Neural crest cell (in vitro differentiated cells): ENCODE results near the gene TEKT4. TPM values are rescaled to one million over a fixed set of nuclear protein-coding genes. Genes with fewer than 3 reads are reported as not detected.

Experiments used
- DNase-seq: peaks from one replicate; pipeline ENCODE4 v3.0.0; 2021; ENCODE audit warnings: low read depth, mixed read lengths, low spot score
- H3K27ac Mint-ChIP-seq: one replicate; pipeline ENCODE4 v1.8.0; 2021; ENCODE audit warnings: mild to moderate bottlenecking, mixed read lengths; ENCODE audit not compliant: unreplicated experiment
- H3K27me3 Mint-ChIP-seq: 2 replicates; pipeline ENCODE4 v1.8.0; 2021; ENCODE audit warnings: low read depth, mild to moderate bottlenecking, mixed read lengths
- H3K36me3 Mint-ChIP-seq: 2 replicates; pipeline ENCODE4 v1.8.0; 2021; ENCODE audit warnings: low read depth, mild to moderate bottlenecking, mixed read lengths
- H3K4me1 Mint-ChIP-seq: 2 replicates; pipeline ENCODE4 v1.8.0; 2021; ENCODE audit warnings: mixed read lengths
- H3K4me3 Mint-ChIP-seq: one replicate; pipeline ENCODE4 v1.8.0; 2021; ENCODE audit warnings: mild to moderate bottlenecking, mixed read lengths
- H3K9me3 Mint-ChIP-seq: 2 replicates; pipeline ENCODE4 v1.8.0; 2021; ENCODE audit warnings: mixed read lengths
- total RNA-seq: library from RNA; stranded (reverse); gene quantifications from 2 replicates; pipeline ENCODE4 v1.2.1, GENCODE V29; 2021
- TF ChIP-seq, protein P1 (sequence below): fragments of 200-600 bp; sonication (generic); conservative IDR thresholded peaks from 2 replicates; pipeline ENCODE4 v1.5.0; 2021; ENCODE audit warnings: antibody characterized with exemption, mild to moderate bottlenecking

TEKT4 gene
- total RNA-seq, 1 donor from 2014 or later: not detected

DNA sequence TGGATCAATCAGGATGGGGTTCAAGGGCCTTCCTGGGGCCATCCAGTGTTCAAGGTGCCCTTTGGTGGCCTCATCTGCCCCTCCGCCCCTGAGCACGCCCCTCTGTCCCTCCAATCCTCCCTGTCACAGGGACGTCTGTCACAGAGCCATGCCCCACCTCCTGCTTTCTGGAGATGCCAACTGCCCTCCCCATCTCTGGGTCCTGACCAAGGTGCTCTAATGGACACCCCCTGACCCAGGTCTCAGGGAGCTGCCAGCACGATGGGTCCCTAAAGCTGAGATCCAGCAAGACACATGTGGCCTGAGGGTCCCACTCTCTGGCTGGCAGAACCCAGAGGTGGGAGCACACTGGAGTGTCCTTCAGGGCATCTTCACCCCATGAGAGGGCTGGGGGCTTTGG, 2.1 kb upstream of the TEKT4 start:
- Mint-ChIP-seq H3K4me1 (no peaks in the 10 kb centered on the region), H3K4me3 (no peak overlapping the region), H3K27ac (no peak overlapping the region), H3K36me3 (no peaks in the 10 kb centered on the region), H3K27me3 (peaks cover 82% of the 10 kb centered on the region), H3K9me3 (no peaks in the 10 kb centered on the region)
- TF ChIP-seq, protein P1, sequence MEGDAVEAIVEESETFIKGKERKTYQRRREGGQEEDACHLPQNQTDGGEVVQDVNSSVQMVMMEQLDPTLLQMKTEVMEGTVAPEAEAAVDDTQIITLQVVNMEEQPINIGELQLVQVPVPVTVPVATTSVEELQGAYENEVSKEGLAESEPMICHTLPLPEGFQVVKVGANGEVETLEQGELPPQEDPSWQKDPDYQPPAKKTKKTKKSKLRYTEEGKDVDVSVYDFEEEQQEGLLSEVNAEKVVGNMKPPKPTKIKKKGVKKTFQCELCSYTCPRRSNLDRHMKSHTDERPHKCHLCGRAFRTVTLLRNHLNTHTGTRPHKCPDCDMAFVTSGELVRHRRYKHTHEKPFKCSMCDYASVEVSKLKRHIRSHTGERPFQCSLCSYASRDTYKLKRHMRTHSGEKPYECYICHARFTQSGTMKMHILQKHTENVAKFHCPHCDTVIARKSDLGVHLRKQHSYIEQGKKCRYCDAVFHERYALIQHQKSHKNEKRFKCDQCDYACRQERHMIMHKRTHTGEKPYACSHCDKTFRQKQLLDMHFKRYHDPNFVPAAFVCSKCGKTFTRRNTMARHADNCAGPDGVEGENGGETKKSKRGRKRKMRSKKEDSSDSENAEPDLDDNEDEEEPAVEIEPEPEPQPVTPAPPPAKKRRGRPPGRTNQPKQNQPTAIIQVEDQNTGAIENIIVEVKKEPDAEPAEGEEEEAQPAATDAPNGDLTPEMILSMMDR: no peak
- no peak for DNase-seq

DNA sequence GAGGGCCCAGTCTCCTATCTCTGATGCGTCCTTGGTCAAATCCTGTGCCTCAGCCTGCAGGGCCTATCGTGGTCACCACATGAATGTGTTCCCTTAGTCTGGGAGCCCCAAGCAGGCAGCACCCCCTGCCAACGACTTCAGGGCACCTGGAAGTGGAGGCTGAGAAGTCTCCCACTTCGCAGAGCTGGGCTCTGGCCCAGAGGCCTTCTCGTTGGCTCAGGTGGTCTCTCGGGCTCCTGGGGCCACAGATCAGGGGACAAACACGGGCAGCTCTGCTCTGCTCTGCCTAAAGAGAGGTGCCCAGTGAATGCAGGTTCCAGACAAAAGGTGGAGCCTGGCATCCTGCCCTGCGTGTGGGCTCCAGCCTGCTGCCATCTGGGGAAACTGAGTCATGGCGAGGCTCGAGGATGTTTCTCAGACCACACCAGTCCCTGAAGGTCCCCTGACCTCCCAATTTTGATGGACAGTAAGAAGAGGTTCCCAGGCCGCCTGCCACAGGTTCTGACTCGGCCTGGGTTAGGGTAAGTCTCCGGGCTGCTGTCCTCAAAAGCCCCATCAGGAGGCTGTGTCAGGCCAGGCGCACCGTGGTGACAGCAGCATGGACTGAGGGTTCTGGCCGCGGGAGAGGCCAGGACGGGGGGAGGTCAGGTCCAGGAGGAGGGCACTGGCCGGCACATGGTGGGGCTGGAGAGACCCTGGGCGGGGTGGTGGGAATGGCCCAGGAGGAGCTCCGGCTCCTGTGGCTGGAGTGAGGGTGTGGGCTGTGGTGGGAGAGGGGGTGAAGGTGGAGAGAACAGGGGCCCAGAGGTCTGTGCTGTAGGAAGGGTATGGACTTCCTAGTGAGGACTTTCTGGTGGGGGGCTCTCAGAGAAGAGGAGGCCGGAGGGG, 1.4 kb upstream of the TEKT4 start:
- Mint-ChIP-seq H3K36me3 (no peaks in the 10 kb centered on the region), H3K9me3 (no peaks in the 10 kb centered on the region), H3K27ac (no peak overlapping the region), H3K4me1 (no peaks in the 10 kb centered on the region), H3K27me3 (peaks cover 75% of the 10 kb centered on the region), H3K4me3 (no peak overlapping the region)
- TF ChIP-seq, protein P1: no peak
- no peak for DNase-seq

DNA sequence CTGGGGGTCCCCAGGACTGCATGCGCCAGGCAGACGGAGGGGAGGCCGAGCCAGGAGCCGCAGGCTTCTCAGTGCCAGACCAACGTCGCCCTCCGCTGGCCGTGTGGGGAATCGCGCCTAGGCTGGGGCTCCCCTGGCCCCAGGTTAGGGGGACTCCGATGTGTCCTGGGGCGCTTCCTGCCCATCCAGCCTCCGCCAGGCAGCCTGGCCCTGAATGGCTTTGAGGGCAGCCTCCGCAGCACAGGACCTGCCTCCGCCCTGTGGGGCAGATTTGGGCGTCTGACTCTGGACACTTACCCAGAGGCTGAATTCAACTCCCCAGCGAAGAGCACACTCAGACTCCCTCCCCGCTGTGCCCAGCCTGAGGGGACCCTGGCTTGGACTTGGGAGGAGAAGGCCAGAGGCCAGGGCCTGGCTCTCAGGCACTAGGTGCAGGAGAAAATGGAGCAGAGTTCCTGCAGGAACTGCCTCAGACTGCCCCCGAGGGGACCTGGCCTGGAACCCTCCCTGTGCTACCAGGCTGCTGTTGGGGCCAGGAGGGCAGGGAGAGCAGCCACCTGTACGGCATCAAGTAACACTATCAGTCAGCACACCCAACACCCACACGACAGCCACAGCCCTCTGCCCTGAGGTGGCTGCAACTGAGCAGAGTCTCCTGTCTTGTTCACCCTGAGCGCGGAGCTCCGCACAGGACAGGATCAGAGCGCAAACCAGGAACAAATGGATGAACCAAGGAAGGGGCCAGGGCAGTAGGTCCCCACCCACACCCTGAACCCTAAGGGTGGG, 597 bp upstream of the TEKT4 start:
- no peak for DNase-seq
- Mint-ChIP-seq H3K27ac (no peak overlapping the region), H3K4me3 (no peak overlapping the region)

DNA sequence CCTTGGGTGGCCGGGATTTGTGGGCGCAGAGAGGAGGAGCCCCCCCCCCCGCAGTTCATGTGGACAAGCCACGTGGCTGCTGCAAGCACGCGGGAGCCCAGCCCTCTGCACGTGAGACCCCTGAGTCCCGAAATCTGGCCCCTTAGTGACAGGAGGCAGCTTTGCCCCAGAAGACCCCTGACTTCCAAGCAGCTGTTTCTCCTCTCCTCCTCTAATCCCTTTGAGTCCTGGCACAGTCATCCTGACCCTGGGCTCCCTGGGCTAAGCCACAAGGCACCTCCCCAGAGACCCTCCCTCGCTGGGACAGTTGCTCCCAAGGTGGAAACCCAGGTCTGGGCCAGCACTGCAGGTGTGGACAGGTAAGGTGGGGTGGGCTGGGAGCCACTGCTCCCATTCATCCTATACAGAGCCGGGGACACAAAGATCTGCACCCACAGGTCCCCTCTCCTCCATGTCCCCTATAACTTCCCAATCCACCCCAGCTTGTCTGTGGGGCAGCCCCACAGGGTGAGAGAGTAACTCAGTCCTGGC, 923 bp downstream of the TEKT4 start:
- DNase-seq: no peak
- H3K36me3 Mint-ChIP-seq: no peaks in the 10 kb centered on the region
- H3K27ac Mint-ChIP-seq: no peak overlapping the region
- H3K27me3 Mint-ChIP-seq: peaks cover 58% of the 10 kb centered on the region
- TF ChIP-seq, protein P1: no peak
- H3K4me3 Mint-ChIP-seq: no peak overlapping the region
- H3K4me1 Mint-ChIP-seq: no peaks in the 10 kb centered on the region
- no peaks in the 10 kb centered on the region for H3K9me3 Mint-ChIP-seq

More for the DNA sequence above, 597 bp upstream of the TEKT4 start:
- H3K36me3 Mint-ChIP-seq: no peaks in the 10 kb centered on the region
- TF ChIP-seq, protein P1: peak; percentile 54
- peaks cover 70% of the 10 kb centered on the region for H3K27me3 Mint-ChIP-seq
- no peaks in the 10 kb centered on the region for H3K9me3 Mint-ChIP-seq
- no peaks in the 10 kb centered on the region for H3K4me1 Mint-ChIP-seq

DNA sequence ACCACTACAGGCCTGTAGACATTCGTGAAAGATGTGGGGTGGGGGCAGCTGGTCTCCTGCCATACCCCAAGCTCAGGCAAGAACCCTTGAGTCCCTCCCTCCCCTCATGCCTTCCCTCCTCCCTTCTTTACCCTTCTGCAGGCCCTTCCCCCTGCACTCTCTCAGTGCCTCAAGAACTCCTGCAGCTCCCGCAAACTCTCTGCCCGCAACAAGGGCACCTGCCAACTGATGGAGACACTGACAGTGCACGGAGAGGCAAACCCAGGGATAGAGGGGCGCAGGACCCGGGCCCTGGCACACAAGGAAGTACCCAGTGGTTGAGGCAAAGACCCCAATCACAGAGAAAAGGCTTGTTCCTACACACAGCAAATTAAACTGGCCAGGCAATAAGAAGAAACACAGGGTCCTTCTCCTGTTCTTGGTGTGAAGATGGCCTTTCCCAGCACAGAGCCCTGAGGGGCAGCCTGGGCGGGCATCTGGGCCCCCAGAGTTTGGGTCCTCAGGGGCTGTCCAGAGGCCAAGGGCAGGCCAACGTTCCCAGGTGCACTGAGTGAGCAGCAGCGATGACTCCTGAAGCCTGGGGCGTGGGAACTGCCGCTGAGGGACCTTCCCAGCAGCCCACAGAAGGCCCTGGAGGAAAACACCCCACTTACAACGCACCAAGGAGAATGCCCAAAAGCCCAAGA, 1.6 kb downstream of the TEKT4 start:
- no peaks in the 10 kb centered on the region for H3K36me3 Mint-ChIP-seq
- no peak for DNase-seq
- TF ChIP-seq, protein P1: no peak
- no peak overlapping the region for H3K27ac Mint-ChIP-seq
- no peaks in the 10 kb centered on the region for H3K9me3 Mint-ChIP-seq
- H3K27me3 Mint-ChIP-seq: peaks cover 52% of the 10 kb centered on the region
- no peaks in the 10 kb centered on the region for H3K4me1 Mint-ChIP-seq
- no peak overlapping the region for H3K4me3 Mint-ChIP-seq
